Measurements from ENCODE around the gene EDC4. TPM values are rescaled to one million over a fixed set of nuclear protein-coding genes. Genes with fewer than 3 reads are reported as not detected.
A peak's percentile ranks its signal among the peaks of the same experiment; 100 is the strongest.

The EDC4 gene
- total and polyA plus RNA-seq, 9 of the 15 experiments (the other 6 are each of a cell fraction or from before 2014, with no cell fraction given) = 1.1 to 131 (median 74.0) TPM

GRCh38 chr16:67865318-67865717 lies 7.5 kb upstream of the EDC4 start (continued):
- peak; percentile 57 for TF ChIP-seq REST (IDR thresholded peaks at IDR 0.05; ENCODE audit: borderline replicate concordance)
- no peak for TF ChIP-seq REST (CRISPR knock-in tag; IDR thresholded peaks at IDR 0.05; ENCODE audit: low read depth)
- peak; percentile 49; the same call in 1 of the 2 replicates for TF ChIP-seq SMC3 (conservative IDR thresholded peaks at IDR 0.05; ENCODE audit: insufficient read depth, low read depth, low read length)
- TF ChIP-seq NCOA1 (IDR thresholded peaks at IDR 0.05; ENCODE audit: low read depth) = no peak
- TF ChIP-seq ZSCAN32 (CRISPR knock-in tag; IDR thresholded peaks at IDR 0.05) = no peak
- TF ChIP-seq MNT (conservative IDR thresholded peaks at IDR 0.05) = peak in 1 of 2 experiments; percentile 44; a peak in 1 of 4 replicates
- TF ChIP-seq ZNF436 (CRISPR knock-in tag; IDR thresholded peaks at IDR 0.05) = no peak
- TF ChIP-seq MCM5 (IDR thresholded peaks at IDR 0.05; ENCODE audit: low read depth) = no peak
- peak; percentile 56; the same call in 1 of the 2 replicates for TF ChIP-seq MYC (IDR thresholded peaks at IDR 0.05; ENCODE audit: low read depth, low read length)
- no peak for TF ChIP-seq MYC (CRISPR knock-in tag; IDR thresholded peaks at IDR 0.05; ENCODE audit: borderline replicate concordance, low read depth)
- no peak for TF ChIP-seq CHD2 (IDR thresholded peaks at IDR 0.05; ENCODE audit: low read depth, low read length)
- 0 out of 2 replicates have a peak, but pooled peaks have one; percentile 15 for TF ChIP-seq MAX (CRISPR knock-in tag; IDR thresholded peaks at IDR 0.05)
- no peak for TF ChIP-seq BCLAF1 (IDR thresholded peaks at IDR 0.05; ENCODE audit: borderline replicate concordance in 1 of 2, control insufficient read depth in 1 of 2, low read depth in 2 of 2, low read length in 1 of 2)
